Naive B cell (primary cell): ENCODE results near the gene TMEM80. TPM values are rescaled to one million over a fixed set of nuclear protein-coding genes. Genes with fewer than 3 reads are reported as not detected.
"Not testable (repeated sequence)": the region's sequence is repeated elsewhere in the genome, so short reads cannot be mapped to it uniquely, and the experiment has no call there.

Experiments
- ATAC-seq, 2 donors: fragments of 150-1000 bp; cut with Tn5 transposase; 2 replicates each; pipeline ENCODE4 v1.10.0; 2021; ENCODE audit warnings: low read depth in 2 of 2, mild to moderate bottlenecking in 2 of 2, moderate library complexity in 2 of 2
- DNase-seq: peaks from one replicate; pipeline ENCODE4 v3.0.0; 2022
- H3K27ac Mint-ChIP-seq, 6 donors: one replicate each; pipeline ENCODE4 v1.8.0; 2020 to 2022; ENCODE audit warnings: mild to moderate bottlenecking in 6 of 6, mixed read lengths in 6 of 6, moderate library complexity in 5 of 6, inconsistent platforms in 2 of 6
- H3K27me3 Mint-ChIP-seq, 3 donors: one replicate each; pipeline ENCODE4 v1.8.0; 2021 to 2022; ENCODE audit warnings: mixed read lengths in 3 of 3, mild to moderate bottlenecking in 1 of 3
- H3K36me3 Mint-ChIP-seq, 2 donors: one replicate each; pipeline ENCODE4 v1.8.0; 2020 to 2022; ENCODE audit warnings: mixed read lengths in 2 of 2, inconsistent platforms in 1 of 2, mild to moderate bottlenecking in 1 of 2
- H3K4me1 Mint-ChIP-seq, 3 donors: one replicate each; pipeline ENCODE4 v1.8.0; 2020 to 2022; ENCODE audit warnings: mixed read lengths in 3 of 3, inconsistent platforms in 1 of 3, mild to moderate bottlenecking in 1 of 3, moderate library complexity in 1 of 3
- H3K4me3 Mint-ChIP-seq, 8 donors: one replicate each; pipeline ENCODE4 v1.8.0; 2020 to 2022; ENCODE audit warnings: mild to moderate bottlenecking in 8 of 8, mixed read lengths in 8 of 8, moderate library complexity in 8 of 8, inconsistent platforms in 2 of 8
- H3K9me3 Mint-ChIP-seq, 7 donors: one replicate each; pipeline ENCODE4 v1.8.0; 2020 to 2022; ENCODE audit warnings: mixed read lengths in 7 of 7, mild to moderate bottlenecking in 5 of 7, inconsistent platforms in 2 of 7, moderate library complexity in 1 of 7
- polyA plus RNA-seq, 6 donors: library from polyadenylated mRNA; unstranded; fragments of 300-500 nt; fragmentation: Illumina TruSeq; gene quantifications; one replicate each; pipeline ENCODE4 v1.2.3, GENCODE V29; 2021; ENCODE audit warnings: low read depth in 6 of 6

Gene TMEM80
- polyA plus RNA-seq, 6 donors from 2014 or later: 31.5 to 41.0 (median 36.6) TPM

GRCh38 chr11:737366-737765 lies 41.8 kb downstream of the TMEM80 start:
- peak overlapping the region in 2 of 6 donors; percentile 49 to 79 for H3K27ac Mint-ChIP-seq
- H3K36me3 Mint-ChIP-seq: no peaks in the 10 kb centered on the region
- peak; percentile 30 to 41 for ATAC-seq
- DNase-seq: no peak
- peaks cover 0 to 32% (median 13%) of the 10 kb centered on the region in 3 donors for H3K27me3 Mint-ChIP-seq
- peaks cover 11 to 16% (median 13%) of the 10 kb centered on the region in 3 donors for H3K4me1 Mint-ChIP-seq
- no peaks in the 10 kb centered on the region for H3K9me3 Mint-ChIP-seq
- H3K4me3 Mint-ChIP-seq: peak overlapping the region in 4 of 8 donors; percentile 45 to 78 (median 65)

DNA sequence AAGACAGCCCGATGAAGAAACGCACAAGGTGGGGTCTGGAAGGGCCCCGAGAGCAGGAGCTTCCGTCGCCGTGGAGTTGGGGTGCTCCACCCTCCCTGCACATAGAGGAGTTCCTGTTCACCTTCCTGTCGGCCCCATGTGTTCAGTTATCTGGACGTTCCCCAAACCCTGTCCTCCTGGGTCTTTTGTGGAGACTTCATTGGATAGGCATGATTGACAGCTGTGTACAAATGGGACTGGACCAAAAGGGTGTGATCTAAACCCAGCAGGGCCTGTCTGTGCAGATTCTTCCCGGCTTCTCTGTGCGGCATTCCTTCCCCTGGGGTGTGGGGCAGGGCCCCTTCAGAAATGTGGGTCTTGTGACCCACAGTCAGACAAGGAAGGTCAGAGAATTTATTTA lies 42.3 kb downstream of the TMEM80 start:
- H3K27ac Mint-ChIP-seq, H3K9me3 Mint-ChIP-seq, DNase-seq, H3K36me3 Mint-ChIP-seq: not testable (repeated sequence)
- ATAC-seq: peak in 1 of 2 donors; percentile 40
- H3K4me1 Mint-ChIP-seq: peaks cover 11 to 16% (median 13%) of the 10 kb centered on the region in 3 donors
- H3K27me3 Mint-ChIP-seq: peaks cover 0 to 28% (median 13%) of the 10 kb centered on the region in 3 donors
- H3K4me3 Mint-ChIP-seq: peak overlapping the region in 6 of 8 donors; percentile 3 to 78 (median 54)

GRCh38 chr11:742156-742546 lies 46.5 kb downstream of the TMEM80 start:
- Mint-ChIP-seq H3K9me3 (no peaks in the 10 kb centered on the region), H3K4me1 (peaks cover 12 to 15% (median 15%) of the 10 kb centered on the region in 3 donors), H3K4me3 (no peak overlapping the region), H3K27me3 (peaks cover 0 to 16% (median 13%) of the 10 kb centered on the region in 3 donors), H3K36me3 (no peaks in the 10 kb centered on the region), H3K27ac (no peak overlapping the region)
- ATAC-seq (no peak), DNase-seq (no peak)

- Mint-ChIP-seq H3K27me3 (peaks cover 0 to 11% (median 7%) of the 10 kb centered on the region in 3 donors), H3K4me3 (no peak overlapping the region), H3K4me1 (peaks cover 7 to 10% (median 10%) of the 10 kb centered on the region in 3 donors), H3K27ac (no peak overlapping the region), H3K9me3 (no peaks in the 10 kb centered on the region), H3K36me3 (no peaks in the 10 kb centered on the region)
- DNase-seq: no peak
- ATAC-seq: no peak
These were observed 47.1 kb downstream of the TMEM80 start for GRCh38 chr11:742571-743201.

GRCh38 chr11:745428-745827 lies 49.8 kb downstream of the TMEM80 start:
- DNase-seq: no peak
- H3K9me3 Mint-ChIP-seq: no peaks in the 10 kb centered on the region
- no peak for ATAC-seq
- no peaks in the 10 kb centered on the region for H3K27me3 Mint-ChIP-seq
- H3K27ac Mint-ChIP-seq: no peak overlapping the region
- H3K4me3 Mint-ChIP-seq: peak overlapping the region in 2 of 8 donors; percentile 61 to 91
- H3K36me3 Mint-ChIP-seq: no peaks in the 10 kb centered on the region
- peaks cover 10 to 25% (median 17%) of the 10 kb centered on the region in 3 donors for H3K4me1 Mint-ChIP-seq

DNA sequence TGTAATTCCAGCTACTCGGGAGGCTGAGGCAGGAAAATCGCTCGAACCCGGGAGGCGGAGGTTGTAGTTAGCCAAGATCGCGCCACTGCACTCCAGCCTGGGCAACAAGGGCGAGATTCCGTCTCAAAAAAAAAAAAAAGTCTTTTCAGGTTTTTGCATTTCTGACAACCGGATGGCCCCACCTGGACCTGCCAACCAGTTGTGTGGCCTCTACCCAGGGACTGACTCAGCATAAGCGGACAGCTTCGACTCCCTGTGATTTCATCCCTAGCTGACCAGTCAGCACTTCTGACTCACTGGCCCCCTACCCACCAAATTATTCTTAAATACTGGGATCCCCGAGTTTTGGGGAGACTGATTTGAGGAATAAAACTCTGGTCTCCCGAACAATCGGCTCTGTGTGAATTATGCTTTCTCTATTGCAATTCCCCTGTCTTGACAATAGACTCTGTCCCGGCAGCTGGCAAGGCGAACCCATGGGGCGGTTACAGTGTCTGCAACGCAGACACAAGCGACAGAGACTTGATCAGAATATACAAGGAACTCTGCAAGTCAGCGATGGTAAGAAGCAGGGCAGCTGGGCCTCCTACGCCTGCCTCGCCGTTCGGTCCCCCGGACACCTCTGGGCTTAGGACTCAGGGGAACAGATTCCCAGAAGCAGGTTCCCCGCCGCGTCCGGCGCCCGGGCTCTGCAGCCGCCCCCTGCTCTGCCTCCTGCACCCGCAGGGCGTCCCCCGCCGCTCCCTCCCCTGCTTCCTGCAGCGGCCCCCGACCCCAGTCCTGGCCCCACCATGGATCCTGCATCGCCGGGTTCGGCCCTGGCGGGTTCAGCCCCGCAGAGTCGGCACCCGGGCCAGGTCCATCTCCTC lies 50.9 kb downstream of the TMEM80 start:
- Mint-ChIP-seq H3K4me1 (peaks cover 10 to 25% (median 22%) of the 10 kb centered on the region in 3 donors), H3K27ac (peak overlapping the region in 4 of 6 donors; percentile 31 to 79 (median 69)), H3K9me3 (no peaks in the 10 kb centered on the region), H3K27me3 (no peaks in the 10 kb centered on the region), H3K4me3 (peak overlapping the region; percentile 82 to 93 (median 90)), H3K36me3 (no peaks in the 10 kb centered on the region)
- DNase-seq (no peak), ATAC-seq (peak; percentile 39)

- H3K36me3 Mint-ChIP-seq: no peaks in the 10 kb centered on the region
- peaks cover 10 to 25% (median 22%) of the 10 kb centered on the region in 3 donors for H3K4me1 Mint-ChIP-seq
- H3K27me3 Mint-ChIP-seq: no peaks in the 10 kb centered on the region
- ATAC-seq (peak; percentile 83 to 86), DNase-seq (peak; percentile 87)
- peak within 1 kb of the TSS; percentile 18 to 92 (median 76) for H3K27ac Mint-ChIP-seq
- H3K9me3 Mint-ChIP-seq: no peaks in the 10 kb centered on the region
- H3K4me3 Mint-ChIP-seq: peak within 1 kb of the TSS; percentile 82 to 94 (median 90)
These were observed 51.8 kb downstream of the TMEM80 start, which contains the start of gene TALDO1 for GRCh38 chr11:747158-748006. TALDO1 (plus strand) TSS chr11:747464; CDS start chr11:747482, 18 bp downstream.

GRCh38 chr11:748007-748359 lies 52.4 kb downstream of the TMEM80 start:
- H3K36me3 Mint-ChIP-seq: no peaks in the 10 kb centered on the region
- H3K27ac Mint-ChIP-seq: peak overlapping the region in 3 of 6 donors; percentile 42 to 92 (median 76)
- H3K9me3 Mint-ChIP-seq: no peaks in the 10 kb centered on the region
- H3K27me3 Mint-ChIP-seq: no peaks in the 10 kb centered on the region
- H3K4me1 Mint-ChIP-seq: peaks cover 10 to 25% (median 22%) of the 10 kb centered on the region in 3 donors
- ATAC-seq (peak; percentile 2 to 4), DNase-seq (no peak)
- peak overlapping the region; percentile 78 to 94 (median 86) for H3K4me3 Mint-ChIP-seq

DNA sequence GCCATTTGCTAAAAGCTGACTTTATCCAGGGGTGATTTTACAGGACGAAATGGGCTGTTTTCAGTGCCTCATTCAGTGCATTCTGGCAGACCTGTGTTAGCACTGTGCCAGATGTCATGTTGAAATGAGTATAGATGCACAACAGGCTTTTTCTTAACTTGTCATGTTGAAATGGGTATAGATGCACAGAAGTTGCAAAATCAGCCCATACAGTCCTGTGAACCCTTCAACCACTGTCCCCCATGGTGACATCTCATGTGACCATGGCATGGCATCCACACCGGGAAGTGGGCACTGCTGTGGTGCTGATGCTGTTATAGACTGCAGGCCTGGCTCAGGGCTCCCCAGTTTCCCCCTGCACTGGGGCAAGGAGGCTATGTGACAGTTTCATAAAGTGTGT lies 54.1 kb downstream of the TMEM80 start:
- no peaks in the 10 kb centered on the region for H3K27me3 Mint-ChIP-seq
- peak overlapping the region in 3 of 8 donors; percentile 12 to 64 (median 51) for H3K4me3 Mint-ChIP-seq
- H3K4me1 Mint-ChIP-seq: peaks cover 10 to 25% (median 22%) of the 10 kb centered on the region in 3 donors
- ATAC-seq (no peak), DNase-seq (no peak)
- peak overlapping the region in 1 of 6 donors; percentile 11 for H3K27ac Mint-ChIP-seq
- no peaks in the 10 kb centered on the region for H3K9me3 Mint-ChIP-seq
- H3K36me3 Mint-ChIP-seq: no peaks in the 10 kb centered on the region

Other genes with a start within 250 kb of the TMEM80 start
- gene PTDSS2, start 245.5 kb upstream of the TMEM80 start, polyA plus RNA-seq: 10 to 100 TPM in 4 of 6 donors, 1 to 10 TPM in 2; 5.5 to 12.3 (median 10.3) TPM
- 100 to 1,000 TPM in 4 of 6 donors, 10 to 100 TPM in 2; 73.2 to 132 (median 114) TPM for gene RNH1, start 188.6 kb upstream of the TMEM80 start, polyA plus RNA-seq
- gene HRAS, start 160.2 kb upstream of the TMEM80 start, polyA plus RNA-seq: 10 to 100 TPM; 11.2 to 25.1 (median 13.8) TPM
- 1 to 10 TPM in 2 of 6 donors, under 1 TPM in 3, not detected in 1; 0.66 to 1.6 (median 0.92) TPM for gene LRRC56, start 158.3 kb upstream of the TMEM80 start, polyA plus RNA-seq
- gene LMNTD2, start 135.1 kb upstream of the TMEM80 start, polyA plus RNA-seq: 1 to 10 TPM; 2.1 to 4.8 (median 2.9) TPM
- gene RASSF7, start 134.8 kb upstream of the TMEM80 start, polyA plus RNA-seq: 10 to 100 TPM; 17.3 to 31.5 (median 23.5) TPM
- 10 to 100 TPM in 1 of 6 donors, 1 to 10 TPM in 5; 2.3 to 16.4 (median 5.2) TPM for gene PHRF1, start 119.3 kb upstream of the TMEM80 start, polyA plus RNA-seq
- 10 to 100 TPM; 28.5 to 89.8 (median 50.2) TPM for gene IRF7, start 79.9 kb upstream of the TMEM80 start, polyA plus RNA-seq
- gene CDHR5, start 70.9 kb upstream of the TMEM80 start, polyA plus RNA-seq: not detected
- not detected for gene SCT, start 68.6 kb upstream of the TMEM80 start, polyA plus RNA-seq
- gene DRD4, start 58.5 kb upstream of the TMEM80 start, polyA plus RNA-seq: not detected
- 10 to 100 TPM; 16.7 to 39.8 (median 24.7) TPM for gene DEAF1, start 594 bp upstream of the TMEM80 start, polyA plus RNA-seq
- 1 to 10 TPM; 1.3 to 7.6 (median 3.3) TPM for gene EPS8L2, start 10.4 kb downstream of the TMEM80 start, polyA plus RNA-seq
- gene TALDO1, start 51.6 kb downstream of the TMEM80 start, polyA plus RNA-seq: 100 to 1,000 TPM; 156 to 201 (median 164) TPM
- gene GATD1, start 81.7 kb downstream of the TMEM80 start, polyA plus RNA-seq: 10 to 100 TPM in 1 of 6 donors, 1 to 10 TPM in 4, not detected in 1; 4.5 to 14.1 (median 7.0) TPM
- not detected for gene CEND1, start 94.3 kb downstream of the TMEM80 start, polyA plus RNA-seq
- gene SLC25A22, start 102.5 kb downstream of the TMEM80 start, polyA plus RNA-seq: 1 to 10 TPM; 6.8 to 9.4 (median 7.2) TPM
- gene PIDD1, start 109.4 kb downstream of the TMEM80 start, polyA plus RNA-seq: 1 to 10 TPM in 5 of 6 donors, not detected in 1; 2.6 to 6.2 (median 3.5) TPM
- gene RPLP2, start 114.2 kb downstream of the TMEM80 start, polyA plus RNA-seq: 1,000 to 10,000 TPM; 1,447 to 3,573 (median 3,150) TPM
- gene PNPLA2, start 123.1 kb downstream of the TMEM80 start, polyA plus RNA-seq: 10 to 100 TPM; 13.0 to 49.9 (median 26.9) TPM
- under 1 TPM in 3 of 6 donors, not detected in 3; 0.41 to 1.00 (median 0.55) TPM for gene CRACR2B, start 132.1 kb downstream of the TMEM80 start, polyA plus RNA-seq
- 1 to 10 TPM; 1.2 to 5.8 (median 3.2) TPM for gene CD151, start 137.1 kb downstream of the TMEM80 start, polyA plus RNA-seq
- gene POLR2L, start 146.7 kb downstream of the TMEM80 start, polyA plus RNA-seq: 10 to 100 TPM; 41.3 to 68.4 (median 55.9) TPM
- 1 to 10 TPM in 5 of 6 donors, not detected in 1; 1.5 to 3.4 (median 2.8) TPM for gene TSPAN4, start 147.0 kb downstream of the TMEM80 start, polyA plus RNA-seq
- gene CHID1, start 215.0 kb downstream of the TMEM80 start, polyA plus RNA-seq: 10 to 100 TPM; 39.0 to 69.7 (median 47.2) TPM
- 1 to 10 TPM; 3.3 to 9.2 (median 4.7) TPM for gene AP2A2, start 230.1 kb downstream of the TMEM80 start, polyA plus RNA-seq